Activated naive CD4-positive, alpha-beta T cell treated with Interleukin-2 at 50 U/mL for 16 hours (primary cell): Measurements from ENCODE around the gene ACRV1.
"Not testable (repeated sequence)": the region's sequence is repeated elsewhere in the genome, so short reads cannot be mapped to it uniquely, and the experiment has no call there.

Source experiments
- DNase-seq: peaks from one replicate; pipeline ENCODE4 v3.0.0-alpha.2; 2020

ACRV1 gene, protein sequence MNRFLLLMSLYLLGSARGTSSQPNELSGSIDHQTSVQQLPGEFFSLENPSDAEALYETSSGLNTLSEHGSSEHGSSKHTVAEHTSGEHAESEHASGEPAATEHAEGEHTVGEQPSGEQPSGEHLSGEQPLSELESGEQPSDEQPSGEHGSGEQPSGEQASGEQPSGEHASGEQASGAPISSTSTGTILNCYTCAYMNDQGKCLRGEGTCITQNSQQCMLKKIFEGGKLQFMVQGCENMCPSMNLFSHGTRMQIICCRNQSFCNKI

GRCh38 chr11:125680747-125681146 lies at the start of gene ACRV1:
TSS of gene ACRV1 (minus strand) at chr11:125680847. CDS start at chr11:125680780, 67 bp downstream.
- no peak for DNase-seq

DNA sequence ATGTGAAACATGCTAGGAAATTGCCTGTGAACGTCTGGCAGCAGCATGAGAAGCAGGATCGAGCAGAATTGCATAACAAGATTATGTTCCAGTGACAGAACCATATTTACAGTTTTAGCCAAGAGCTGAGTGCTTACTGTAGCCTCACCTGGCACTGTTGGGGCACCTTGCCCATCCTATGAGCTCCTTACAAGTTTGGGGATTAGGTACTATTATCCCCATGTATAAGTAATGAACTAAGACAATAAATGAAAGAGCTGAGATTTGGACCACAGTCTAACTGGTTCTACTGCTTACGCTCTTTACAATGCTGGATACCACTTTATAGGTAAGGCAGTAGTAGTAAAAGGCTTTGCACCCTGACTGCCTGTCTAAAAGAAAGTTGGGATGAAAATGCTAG lies 48.3 kb upstream of the ACRV1 start:
- no peak for DNase-seq

- no peak for DNase-seq
These were observed 43.5 kb upstream of the ACRV1 start for GRCh38 chr11:125724125-125724524.

GRCh38 chr11:125720781-125721180 lies 40.1 kb upstream of the ACRV1 start:
- DNase-seq: no peak

- DNase-seq: not testable (repeated sequence)
These were observed 24.0 kb upstream of the ACRV1 start for GRCh38 chr11:125704686-125705085.

GRCh38 chr11:125701858-125702621 lies 21.4 kb upstream of the ACRV1 start:
- DNase-seq: no peak

DNA sequence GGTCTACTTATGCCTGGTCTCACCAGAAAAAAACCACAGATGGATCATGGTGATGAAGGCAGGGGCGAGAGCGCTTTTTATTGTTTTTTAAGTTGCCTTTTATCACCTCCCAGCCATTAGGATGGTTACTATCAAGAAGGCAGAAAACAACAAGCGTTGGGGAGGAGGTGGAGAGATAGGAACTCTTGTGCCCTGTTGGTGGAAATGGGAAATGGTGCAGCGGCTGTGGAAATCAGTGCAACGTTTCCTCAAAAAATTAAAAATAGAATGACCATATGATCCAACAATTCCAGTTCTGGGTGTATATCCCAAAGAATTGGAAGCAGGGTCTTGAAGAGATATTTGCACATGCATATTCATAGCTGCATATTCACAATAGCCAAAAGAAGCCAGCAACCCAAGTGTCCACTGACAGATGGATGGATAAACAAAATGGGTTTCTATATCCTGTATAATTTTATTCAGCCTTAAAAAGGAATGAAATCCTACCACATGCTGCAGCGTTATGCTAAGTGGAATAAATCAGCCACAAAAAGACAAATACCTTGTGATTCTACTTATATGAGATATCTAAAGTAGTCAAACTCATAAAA lies 20.5 kb upstream of the ACRV1 start:
- no peak for DNase-seq

- DNase-seq: no peak
These were observed 14.3 kb upstream of the ACRV1 start for GRCh38 chr11:125694951-125695350.

DNA sequence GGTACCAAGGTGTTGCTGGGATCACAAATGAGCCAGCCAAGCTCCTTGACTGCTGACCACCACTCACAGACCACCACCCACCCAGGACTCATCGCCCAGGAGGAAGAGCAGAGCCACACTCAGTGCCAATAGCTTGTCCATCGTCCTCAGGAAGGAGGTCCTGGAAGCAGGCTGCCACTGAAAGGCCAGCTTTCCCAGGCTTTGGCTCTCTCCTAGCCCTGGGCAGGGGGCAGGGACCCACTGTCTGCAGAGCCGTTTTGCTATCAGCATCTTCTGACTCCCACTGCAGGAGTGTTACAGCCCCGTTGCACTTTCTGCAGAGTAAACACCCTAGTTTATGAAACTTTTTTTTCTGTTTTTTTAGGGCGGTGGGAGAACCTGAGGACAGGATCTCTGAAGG lies 12.2 kb upstream of the ACRV1 start:
- DNase-seq: no peak

DNA sequence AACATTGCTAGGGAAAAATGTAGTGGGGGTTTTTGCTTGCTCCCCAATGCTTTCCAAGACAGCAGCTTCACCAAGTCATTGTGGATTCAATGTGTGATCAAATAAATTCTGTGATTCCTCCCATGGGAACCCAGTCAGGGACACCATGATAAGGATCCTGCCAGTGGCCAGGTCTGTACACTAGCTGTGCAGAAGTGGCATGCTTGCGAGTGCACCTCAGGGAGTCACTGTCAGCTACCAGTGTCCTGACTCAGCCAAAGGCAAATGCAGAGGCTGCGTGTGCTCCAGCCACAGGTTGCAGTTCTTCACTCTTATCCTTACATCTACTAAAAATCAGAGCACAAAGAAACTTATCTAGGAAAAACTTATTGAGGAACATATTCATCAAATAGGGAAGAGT lies 9.4 kb upstream of the ACRV1 start:
- no peak for DNase-seq

GRCh38 chr11:125689274-125689859 lies 8.7 kb upstream of the ACRV1 start:
- no peak for DNase-seq

GRCh38 chr11:125688632-125689031 lies 8.0 kb upstream of the ACRV1 start:
- no peak for DNase-seq

GRCh38 chr11:125688066-125688465 lies 7.4 kb upstream of the ACRV1 start:
- no peak for DNase-seq

- no peak for DNase-seq
These were observed 4.6 kb upstream of the ACRV1 start for GRCh38 chr11:125685228-125685627.

DNA sequence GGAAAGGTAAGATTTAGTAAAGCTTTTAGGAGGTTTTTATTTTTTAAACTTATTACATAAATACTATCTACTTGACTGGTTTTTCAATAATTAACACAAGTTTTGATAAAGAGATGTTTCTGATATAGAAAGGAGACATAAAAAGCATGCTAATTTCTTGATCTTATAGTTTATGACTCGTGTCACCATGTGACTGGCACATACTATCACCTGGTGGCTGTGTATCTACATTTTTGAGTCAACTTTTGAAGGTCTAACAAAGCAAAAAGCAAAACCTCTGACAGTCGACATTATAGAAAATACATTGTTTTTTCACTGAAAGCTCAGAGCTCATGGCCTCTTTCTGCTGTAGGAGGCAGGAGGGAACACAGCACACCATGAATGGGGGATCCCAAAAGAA lies 810 bp downstream of the ACRV1 start:
- no peak for DNase-seq

GRCh38 chr11:125679397-125679796 lies 1.2 kb downstream of the ACRV1 start:
- DNase-seq: no peak

DNA sequence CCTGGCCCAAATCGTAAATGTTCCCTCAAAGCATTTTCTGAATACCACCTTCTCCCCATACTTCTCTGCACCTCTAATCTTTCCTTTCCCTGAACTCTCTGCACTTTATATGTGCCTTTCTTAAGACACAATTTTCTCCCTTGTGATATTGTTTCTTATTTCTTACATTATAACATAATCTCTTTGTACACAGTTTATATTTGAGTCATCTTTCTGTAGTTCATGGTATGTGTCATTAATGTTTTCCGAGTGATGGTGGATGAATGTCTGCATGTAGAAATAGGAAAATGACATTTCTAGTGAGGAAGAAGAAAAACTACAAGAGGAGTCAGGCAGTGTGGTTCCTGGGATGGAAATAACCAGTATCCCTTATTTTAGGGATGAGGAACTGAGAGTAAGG lies 5.5 kb downstream of the ACRV1 start:
- DNase-seq: no peak

GRCh38 chr11:125674210-125674609 lies 6.4 kb downstream of the ACRV1 start:
- DNase-seq: no peak

DNA sequence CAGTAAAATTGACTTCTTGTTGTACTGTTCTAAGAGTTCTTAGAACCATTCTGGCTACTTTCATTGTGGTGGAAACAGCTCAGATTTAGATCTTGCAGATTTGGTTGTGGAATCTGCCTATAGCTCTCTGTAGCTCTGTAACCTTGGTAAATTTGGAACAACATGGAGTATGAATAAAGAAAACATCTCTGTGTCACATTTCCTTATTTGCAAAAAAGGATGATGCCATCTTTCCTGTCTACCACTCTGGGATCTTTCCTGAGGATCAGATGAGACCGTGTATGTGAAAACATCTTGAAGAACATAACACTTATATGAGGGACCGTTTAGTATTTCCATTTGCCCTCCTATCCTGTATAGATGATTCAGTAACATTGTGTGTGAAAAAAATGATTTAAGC lies 9.1 kb downstream of the ACRV1 start:
- no peak for DNase-seq

DNA sequence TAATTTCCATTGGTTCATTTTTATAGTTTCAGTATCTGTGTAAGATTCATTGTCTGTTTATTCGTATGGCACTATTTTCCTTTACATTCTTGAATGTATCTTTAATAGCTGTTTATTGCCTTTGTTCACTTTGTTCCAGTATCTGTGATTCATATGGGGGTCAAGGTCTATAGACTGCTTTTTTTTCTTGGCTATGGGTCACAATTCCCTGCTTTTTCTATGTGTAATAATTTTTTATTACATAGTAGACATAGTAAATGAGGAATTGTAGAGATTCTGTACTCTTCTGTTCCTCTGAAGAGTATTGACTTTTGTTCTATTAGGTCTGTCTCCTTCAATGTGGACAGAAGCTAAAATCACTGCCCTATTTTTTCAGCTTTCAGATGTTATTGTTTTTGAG lies 10.5 kb downstream of the ACRV1 start:
- DNase-seq: no peak

DNA sequence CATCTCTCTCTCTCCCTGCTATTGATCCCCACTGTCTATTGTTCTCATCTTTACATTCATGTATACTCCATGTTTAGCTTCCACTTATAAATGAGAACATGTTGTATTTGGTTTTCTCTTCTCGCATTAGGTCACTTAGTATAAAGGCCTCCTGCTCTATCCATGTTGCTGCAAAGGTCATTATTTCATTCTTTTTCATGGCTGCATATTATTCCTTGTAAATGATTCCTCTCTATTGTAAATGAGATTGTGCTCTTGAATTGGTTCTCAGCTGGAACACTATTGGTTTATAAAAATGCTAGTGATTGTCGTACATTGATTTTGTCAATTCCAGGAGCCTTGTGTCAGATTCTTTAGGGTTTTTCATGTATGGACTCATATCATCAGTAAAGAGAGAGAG lies 13.5 kb downstream of the ACRV1 start:
- no peak for DNase-seq

- DNase-seq: no peak
These were observed 16.7 kb downstream of the ACRV1 start for GRCh38 chr11:125663910-125664309.

GRCh38 chr11:125662689-125663088 lies 18.0 kb downstream of the ACRV1 start:
- no peak for DNase-seq
